GM12874 (cell line): ENCODE data around the gene DNAJC1.

Experiments
- TF ChIP-seq, protein P1 (sequence below): IDR thresholded peaks from 2 replicates; pipeline ENCODE4 v1.5.1; 2011; ENCODE audit warnings: low read depth, mild to moderate bottlenecking, control low read depth, low read length, moderate library complexity; ENCODE audit not compliant: insufficient read depth

The DNAJC1 gene

GRCh38 chr10:21751341-21752310 lies 251.9 kb downstream of the DNAJC1 start:
- TF ChIP-seq, protein P1, sequence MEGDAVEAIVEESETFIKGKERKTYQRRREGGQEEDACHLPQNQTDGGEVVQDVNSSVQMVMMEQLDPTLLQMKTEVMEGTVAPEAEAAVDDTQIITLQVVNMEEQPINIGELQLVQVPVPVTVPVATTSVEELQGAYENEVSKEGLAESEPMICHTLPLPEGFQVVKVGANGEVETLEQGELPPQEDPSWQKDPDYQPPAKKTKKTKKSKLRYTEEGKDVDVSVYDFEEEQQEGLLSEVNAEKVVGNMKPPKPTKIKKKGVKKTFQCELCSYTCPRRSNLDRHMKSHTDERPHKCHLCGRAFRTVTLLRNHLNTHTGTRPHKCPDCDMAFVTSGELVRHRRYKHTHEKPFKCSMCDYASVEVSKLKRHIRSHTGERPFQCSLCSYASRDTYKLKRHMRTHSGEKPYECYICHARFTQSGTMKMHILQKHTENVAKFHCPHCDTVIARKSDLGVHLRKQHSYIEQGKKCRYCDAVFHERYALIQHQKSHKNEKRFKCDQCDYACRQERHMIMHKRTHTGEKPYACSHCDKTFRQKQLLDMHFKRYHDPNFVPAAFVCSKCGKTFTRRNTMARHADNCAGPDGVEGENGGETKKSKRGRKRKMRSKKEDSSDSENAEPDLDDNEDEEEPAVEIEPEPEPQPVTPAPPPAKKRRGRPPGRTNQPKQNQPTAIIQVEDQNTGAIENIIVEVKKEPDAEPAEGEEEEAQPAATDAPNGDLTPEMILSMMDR, result no peak

- TF ChIP-seq, protein P1, result no peak
Measured at GRCh38 chr10:21750424-21750823, 253.1 kb downstream of the DNAJC1 start.

- TF ChIP-seq, protein P1, result no peak
Measured at GRCh38 chr10:21749788-21750187, 253.7 kb downstream of the DNAJC1 start.

- TF ChIP-seq, protein P1, result no peak
Measured at GRCh38 chr10:21747809-21748208, 255.7 kb downstream of the DNAJC1 start.

DNA sequence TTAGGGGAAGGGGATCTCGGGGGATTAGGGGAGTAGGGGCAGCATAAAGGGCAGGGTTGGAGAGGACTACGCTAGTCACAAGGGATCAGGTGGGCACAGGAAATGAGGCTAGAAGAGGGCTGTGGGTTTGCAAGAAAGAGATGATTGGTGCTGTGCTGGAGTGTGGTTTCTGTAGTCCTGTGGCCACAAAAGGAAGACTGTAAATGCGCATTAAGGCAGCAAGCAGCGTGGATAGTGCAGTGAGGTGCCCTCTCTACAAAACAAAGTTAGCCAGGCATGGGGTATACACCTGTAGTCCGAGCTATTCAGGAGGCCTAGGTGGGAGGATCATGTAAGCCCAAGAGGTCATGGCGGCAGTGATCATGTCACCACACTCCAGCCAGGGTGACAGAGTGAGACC lies 257.4 kb downstream of the DNAJC1 start:
- TF ChIP-seq, protein P1, result no peak

DNA sequence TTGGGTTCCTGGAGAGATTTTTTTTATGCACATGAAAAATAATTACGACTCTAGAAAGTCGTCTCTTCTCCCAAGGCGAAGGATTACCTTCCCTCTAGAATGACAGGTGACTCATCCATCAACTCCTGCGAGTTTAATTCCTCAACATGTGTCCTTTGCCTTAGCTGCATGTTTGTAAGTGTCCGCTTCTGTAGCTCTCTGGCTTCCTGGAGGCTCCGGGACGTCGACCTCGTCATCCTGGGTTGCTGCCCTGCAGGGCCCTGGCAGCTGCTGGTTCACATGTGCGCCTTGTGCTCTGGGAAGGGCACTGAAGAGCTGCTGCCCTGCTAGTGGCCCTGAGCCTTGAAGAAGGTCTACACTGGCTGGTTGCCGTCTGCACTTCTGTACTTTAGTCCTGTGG lies 259.3 kb downstream of the DNAJC1 start:
- TF ChIP-seq, protein P1, result no peak

DNA sequence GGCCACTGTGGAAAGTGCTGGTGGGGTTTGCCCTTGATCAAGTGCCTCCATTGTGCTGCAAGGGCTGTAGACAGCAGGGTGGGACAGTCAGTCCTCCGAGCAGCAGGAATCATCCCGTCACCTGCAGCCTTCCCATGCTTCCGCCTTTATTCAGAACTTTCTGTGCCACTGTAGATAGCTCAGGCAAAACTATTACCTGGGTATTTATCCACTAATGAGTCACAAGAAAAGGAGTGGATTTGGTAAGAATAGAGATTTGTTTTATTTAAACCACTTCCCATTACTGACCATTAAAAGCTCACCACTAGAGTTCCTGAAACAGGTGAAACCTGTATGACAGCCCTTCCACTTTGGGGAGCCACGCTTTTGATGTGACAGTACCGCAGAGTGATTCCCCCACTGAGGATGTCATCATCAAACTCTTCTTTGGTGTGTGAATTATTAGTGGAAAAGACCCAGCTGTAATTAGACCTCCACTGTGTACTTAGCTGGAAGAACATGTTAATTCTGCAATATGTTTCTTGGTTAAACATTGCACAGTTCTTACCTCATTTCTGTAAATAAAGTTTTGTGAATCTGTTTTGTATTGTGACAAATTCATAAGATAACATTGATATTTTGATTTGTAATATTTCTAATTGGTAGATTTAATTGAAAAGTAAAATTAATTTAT lies 260.7 kb downstream of the DNAJC1 start:
- TF ChIP-seq, protein P1, result no peak
